IMR-90 (cell line): ENCODE measurements around the gene SLC2A1.

Source experiments
- CHD1 ChIP-seq: IDR thresholded peaks from 2 replicates; pipeline ENCODE4 v1.6.1; 2012; ENCODE audit warnings: low read depth, low read length, improper control_type of control experiment
- FOS ChIP-seq: fragments of 150-350 bp; IDR thresholded peaks from 2 replicates; pipeline ENCODE4 v1.6.1; 2016; ENCODE audit warnings: low read depth, low read length
- MAZ ChIP-seq: IDR thresholded peaks from 2 replicates; pipeline ENCODE4 v1.6.1; 2012; ENCODE audit warnings: low read depth, mild to moderate bottlenecking, low read length, improper control_type of control experiment, moderate library complexity, borderline replicate concordance
- POLR2A ChIP-seq: IDR thresholded peaks from 2 replicates; pipeline ENCODE4 v1.6.1; 2012; ENCODE audit warnings: mild to moderate bottlenecking, low read depth, low read length
- RAD21 ChIP-seq: IDR thresholded peaks from 2 replicates; pipeline ENCODE4 v1.6.1; 2012; ENCODE audit warnings: low read length, improper control_type of control experiment
- RCOR1 ChIP-seq: IDR thresholded peaks from 2 replicates; pipeline ENCODE4 v1.6.1; 2012; ENCODE audit warnings: mild to moderate bottlenecking, low read length, improper control_type of control experiment; ENCODE audit not compliant: insufficient replicate concordance
- RFX5 ChIP-seq: IDR thresholded peaks from 2 replicates; pipeline ENCODE4 v1.8.0; 2012; ENCODE audit warnings: low read depth, mild to moderate bottlenecking, low read length, moderate library complexity
- TF ChIP-seq, protein P1 (sequence below): conservative IDR thresholded peaks from 2 replicates; pipeline ENCODE4 v1.5.1; 2012; ENCODE audit warnings: mild to moderate bottlenecking, low read depth, low read length, improper control_type of control experiment
- TF ChIP-seq, protein P2 (sequence below): fragments of 150-350 bp; IDR thresholded peaks from 2 replicates; pipeline ENCODE4 v1.6.1; 2016; ENCODE audit warnings: low read depth, mild to moderate bottlenecking, low read length, moderate library complexity, borderline replicate concordance
- TF ChIP-seq, protein P3 (sequence below): fragments of 150-350 bp; IDR thresholded peaks from 2 replicates; pipeline ENCODE4 v1.6.1; 2017; ENCODE audit warnings: mild to moderate bottlenecking, antibody characterized with exemption, low read length, low read depth

DNA sequence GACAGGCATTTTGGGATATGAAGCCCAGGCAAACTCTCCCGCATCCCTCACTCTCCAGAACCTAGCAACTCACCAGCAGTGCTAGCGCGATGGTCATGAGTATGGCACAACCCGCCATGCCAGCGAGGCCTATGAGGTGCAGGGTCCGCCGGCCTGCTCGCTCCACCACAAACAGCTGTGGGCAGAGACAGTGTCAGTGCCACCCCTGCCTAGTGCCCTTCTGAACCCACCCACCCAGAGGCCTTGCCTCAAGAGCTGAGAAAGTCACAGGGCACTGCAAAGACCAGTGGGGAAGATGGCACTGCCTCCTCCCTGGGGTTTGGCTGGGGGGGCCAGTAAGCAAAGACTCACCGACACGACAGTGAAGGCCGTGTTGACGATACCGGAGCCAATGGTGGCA lies 29.8 kb downstream of the SLC2A1 start:
- TF ChIP-seq, protein P1, sequence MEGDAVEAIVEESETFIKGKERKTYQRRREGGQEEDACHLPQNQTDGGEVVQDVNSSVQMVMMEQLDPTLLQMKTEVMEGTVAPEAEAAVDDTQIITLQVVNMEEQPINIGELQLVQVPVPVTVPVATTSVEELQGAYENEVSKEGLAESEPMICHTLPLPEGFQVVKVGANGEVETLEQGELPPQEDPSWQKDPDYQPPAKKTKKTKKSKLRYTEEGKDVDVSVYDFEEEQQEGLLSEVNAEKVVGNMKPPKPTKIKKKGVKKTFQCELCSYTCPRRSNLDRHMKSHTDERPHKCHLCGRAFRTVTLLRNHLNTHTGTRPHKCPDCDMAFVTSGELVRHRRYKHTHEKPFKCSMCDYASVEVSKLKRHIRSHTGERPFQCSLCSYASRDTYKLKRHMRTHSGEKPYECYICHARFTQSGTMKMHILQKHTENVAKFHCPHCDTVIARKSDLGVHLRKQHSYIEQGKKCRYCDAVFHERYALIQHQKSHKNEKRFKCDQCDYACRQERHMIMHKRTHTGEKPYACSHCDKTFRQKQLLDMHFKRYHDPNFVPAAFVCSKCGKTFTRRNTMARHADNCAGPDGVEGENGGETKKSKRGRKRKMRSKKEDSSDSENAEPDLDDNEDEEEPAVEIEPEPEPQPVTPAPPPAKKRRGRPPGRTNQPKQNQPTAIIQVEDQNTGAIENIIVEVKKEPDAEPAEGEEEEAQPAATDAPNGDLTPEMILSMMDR, result no peak
- TF ChIP-seq, protein P2, sequence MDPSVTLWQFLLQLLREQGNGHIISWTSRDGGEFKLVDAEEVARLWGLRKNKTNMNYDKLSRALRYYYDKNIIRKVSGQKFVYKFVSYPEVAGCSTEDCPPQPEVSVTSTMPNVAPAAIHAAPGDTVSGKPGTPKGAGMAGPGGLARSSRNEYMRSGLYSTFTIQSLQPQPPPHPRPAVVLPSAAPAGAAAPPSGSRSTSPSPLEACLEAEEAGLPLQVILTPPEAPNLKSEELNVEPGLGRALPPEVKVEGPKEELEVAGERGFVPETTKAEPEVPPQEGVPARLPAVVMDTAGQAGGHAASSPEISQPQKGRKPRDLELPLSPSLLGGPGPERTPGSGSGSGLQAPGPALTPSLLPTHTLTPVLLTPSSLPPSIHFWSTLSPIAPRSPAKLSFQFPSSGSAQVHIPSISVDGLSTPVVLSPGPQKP, result no peak
- TF ChIP-seq, protein P3, sequence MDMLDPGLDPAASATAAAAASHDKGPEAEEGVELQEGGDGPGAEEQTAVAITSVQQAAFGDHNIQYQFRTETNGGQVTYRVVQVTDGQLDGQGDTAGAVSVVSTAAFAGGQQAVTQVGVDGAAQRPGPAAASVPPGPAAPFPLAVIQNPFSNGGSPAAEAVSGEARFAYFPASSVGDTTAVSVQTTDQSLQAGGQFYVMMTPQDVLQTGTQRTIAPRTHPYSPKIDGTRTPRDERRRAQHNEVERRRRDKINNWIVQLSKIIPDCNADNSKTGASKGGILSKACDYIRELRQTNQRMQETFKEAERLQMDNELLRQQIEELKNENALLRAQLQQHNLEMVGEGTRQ, result no peak
- TF ChIP-seq MAZ (no peak), POLR2A (no peak), RAD21 (no peak), CHD1 (no peak), RFX5 (no peak), RCOR1 (no peak), FOS (no peak)
